Middle frontal gyrus (tissue), 1 donor: ENCODE data around the gene ITIH1.

Experiments used
- DNase-seq: peaks from one replicate; pipeline ENCODE4 v3.0.0-alpha.2; 2015; ENCODE audit warnings: low spot score; ENCODE audit errors: extremely low spot score

Gene ITIH1

DNA sequence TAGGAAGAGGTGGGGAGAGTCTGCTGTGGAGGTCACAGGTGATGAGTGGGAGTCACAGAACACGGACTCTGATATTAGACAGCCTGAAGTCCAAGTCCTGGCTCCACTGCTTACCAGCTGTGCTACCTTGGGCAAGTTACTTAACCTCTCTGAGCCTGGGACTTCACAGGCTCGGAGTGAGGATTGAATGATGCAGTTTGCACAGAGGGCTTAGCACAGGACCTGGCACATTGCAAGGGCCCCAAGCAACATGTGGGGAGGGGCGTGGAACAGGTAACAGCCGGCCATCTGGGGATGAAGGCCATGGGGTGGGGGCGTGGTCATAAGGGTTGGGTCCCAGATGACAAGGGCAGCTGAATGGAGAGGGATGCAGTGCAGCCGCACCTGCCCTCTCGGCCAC, 12.9 kb downstream of the ITIH1 start:
- no peak for DNase-seq

DNA sequence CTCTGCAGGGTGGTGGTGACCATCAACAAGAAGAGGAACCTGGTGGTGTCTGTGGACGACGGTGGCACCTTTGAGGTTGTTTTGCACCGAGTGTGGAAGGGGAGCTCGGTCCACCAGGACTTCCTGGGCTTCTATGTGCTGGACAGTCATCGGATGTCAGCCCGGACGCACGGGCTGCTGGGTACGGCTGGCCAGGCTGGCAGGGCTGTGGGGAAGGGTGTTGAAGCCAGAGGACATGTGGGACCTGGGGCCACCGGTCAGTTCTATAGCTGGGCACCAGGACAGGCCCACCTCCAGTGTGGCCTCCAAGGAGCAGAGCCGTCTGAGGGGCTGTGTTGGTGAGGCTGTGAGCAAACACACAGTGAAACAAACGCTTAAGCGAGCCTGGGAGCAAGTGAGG, 13.3 kb downstream of the ITIH1 start:
- DNase-seq, result no peak

DNA sequence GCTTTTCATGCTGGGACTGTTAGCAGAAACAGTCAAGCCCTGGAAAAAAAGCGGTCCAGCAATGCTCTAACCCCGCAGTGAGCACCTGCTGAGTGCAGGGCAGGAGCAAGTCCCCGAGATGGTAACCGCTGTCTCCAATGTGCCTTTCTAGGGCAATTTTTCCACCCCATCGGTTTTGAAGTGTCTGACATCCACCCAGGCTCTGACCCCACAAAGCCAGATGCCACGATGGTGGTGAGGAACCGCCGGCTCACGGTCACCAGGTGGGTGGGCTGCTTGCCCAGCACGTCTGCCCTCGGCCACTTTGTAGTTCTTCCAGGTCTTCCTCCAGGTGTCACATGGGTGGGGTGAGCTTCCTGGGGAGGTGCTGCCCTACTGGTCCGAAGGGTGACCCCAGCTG, 14.0 kb downstream of the ITIH1 start:
- no peak for DNase-seq

DNA sequence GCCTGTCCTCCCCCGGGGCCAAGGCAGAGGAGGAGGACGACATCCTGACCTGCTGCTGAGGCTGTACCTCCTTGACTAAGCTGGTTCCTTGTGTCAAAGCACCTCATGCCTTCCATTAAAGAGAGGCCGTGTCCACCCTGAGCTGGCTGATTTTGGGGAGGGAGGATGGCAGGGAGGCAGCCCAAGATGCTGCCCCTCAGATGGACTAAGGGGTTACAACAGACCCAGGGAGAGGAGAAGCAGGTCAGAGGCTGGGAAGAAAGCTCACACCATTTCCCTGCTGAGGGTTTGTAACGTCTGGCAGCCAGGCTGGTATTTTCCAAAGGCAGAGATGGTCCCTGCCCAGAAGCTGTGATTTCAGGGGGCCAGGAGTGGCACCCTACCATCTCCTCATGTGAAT, 14.5 kb downstream of the ITIH1 start:
- DNase-seq, result no peak

DNA sequence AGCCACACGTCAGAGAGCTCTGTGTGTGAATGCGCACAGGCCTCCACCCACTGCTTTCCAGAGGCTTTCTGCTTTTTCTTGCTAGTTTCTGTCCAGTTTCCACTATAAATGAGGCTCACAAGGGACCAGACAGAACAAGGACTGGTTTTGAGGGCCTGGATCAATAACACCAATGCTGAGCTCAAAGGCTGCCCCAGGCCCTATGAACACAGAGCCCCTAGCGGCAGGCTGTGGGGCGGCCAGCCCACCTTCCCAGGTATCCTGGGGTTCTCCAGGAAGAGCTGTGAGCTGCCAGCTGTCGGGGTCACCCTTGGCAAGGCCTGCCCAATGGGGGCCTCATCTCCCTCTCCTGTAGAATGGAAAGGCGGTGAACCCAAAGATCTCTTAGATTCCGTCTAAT, 15.0 kb downstream of the ITIH1 start:
- no peak for DNase-seq

DNA sequence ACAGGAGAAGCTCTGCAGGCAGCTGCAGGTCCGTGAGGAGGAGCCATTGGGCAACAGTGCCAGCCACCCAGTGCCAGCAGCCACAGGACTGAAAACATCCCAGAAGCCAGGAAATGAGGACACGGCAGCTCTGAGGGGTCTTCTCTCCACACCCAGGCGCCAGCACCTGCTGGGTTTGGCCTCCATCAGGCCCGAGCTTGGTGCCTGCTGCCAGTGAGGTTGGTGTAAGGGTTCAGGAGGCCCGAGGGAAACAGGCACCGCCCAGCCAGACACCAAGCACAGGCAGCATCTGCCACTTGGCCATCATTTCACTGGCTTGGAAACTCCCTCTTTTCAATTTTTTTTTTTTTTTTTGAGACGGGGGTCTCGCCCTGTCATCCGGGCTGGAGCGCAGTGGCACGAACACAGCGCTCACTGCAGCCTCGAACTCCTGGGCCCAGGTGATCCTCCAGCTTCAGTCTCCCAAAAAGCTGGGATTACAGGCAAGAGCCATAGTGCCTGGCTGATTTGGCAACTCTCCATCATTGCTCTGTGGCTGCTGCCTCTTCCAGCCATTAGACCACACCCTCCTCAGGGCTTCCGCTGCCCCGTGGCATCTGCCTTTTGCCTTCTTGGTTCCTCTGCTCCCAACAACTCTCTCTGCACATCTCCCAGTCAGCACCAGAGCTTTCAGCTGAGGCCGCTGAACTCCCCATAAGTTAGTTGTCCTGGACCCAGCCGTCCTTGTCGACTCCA, 15.7 kb downstream of the ITIH1 start:
- no peak for DNase-seq

DNA sequence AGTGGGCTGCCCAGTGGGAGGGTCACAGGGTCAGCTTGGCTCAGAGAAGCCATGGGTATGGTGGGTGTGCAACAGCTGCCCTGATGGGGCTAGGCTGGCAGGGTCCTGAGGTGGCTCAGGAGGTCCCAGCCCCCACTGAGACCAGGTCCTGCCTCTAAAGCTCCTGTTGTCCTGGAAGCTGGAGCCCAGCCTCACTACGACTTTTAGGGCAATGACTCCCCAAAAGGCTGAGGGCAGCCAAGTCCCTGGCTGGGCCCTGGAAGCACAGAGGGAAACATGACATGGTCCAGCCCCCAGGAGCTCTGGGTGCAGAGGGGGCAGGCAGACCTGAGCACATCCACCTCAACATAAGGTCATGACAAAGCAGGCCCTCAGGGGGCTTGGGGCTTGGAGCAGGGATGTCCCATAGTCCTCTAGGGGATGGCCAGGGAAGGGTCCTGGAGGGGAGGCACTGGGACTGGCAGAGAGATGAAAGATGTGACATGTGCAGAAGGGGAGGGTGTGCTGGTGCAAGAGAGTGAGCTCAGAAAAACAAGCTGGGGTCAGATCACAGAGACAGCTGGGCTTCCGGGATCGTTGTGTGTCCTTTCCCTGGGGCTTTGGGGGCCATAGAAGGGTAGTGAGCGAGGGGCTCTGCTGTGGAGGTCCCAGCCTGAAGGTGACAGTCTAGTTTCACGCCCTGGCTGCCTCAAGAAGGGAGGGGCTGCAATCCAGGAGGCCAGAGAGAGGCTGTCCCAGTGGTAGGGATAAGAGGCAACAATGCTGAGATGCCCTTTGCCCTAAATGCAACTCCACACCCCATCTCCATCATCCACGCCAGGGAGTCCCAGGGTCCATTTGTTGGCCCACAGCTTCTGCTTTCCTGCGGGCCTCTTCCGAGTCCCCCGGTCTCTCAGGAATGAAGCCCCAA, 16.6 kb downstream of the ITIH1 start:
- no peak for DNase-seq

DNA sequence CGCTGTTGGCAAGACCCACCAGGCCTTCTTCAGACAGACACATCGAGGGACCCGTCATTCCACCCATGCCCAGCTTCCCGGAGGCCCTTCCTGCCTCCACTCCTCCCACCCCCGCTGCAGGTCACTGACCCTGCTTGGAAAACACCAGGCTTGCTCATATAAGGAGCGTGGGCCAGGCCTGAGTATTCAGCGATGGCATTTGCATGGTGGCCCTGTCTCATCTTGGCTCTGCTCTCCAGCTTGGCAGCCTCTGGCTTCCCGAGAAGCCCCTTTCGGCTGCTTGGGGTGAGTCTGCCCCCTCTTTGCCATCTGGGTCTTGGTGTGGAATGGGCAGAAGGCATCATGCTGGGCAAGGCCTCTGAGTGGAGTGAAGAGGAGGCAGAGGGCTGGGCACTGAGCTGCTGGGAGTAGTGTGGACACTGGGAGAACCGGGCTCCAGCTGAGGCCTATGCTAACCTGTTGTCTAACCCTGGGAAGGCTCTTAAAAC, 17.3 kb downstream of the ITIH1 start, which contains the start of gene ITIH3:
Gene ITIH3, plus strand, starts transcription at position 185 of the 488 bp plus-strand sequence. Its CDS starts 8 bp downstream, at position 193.
- no peak for DNase-seq

DNA sequence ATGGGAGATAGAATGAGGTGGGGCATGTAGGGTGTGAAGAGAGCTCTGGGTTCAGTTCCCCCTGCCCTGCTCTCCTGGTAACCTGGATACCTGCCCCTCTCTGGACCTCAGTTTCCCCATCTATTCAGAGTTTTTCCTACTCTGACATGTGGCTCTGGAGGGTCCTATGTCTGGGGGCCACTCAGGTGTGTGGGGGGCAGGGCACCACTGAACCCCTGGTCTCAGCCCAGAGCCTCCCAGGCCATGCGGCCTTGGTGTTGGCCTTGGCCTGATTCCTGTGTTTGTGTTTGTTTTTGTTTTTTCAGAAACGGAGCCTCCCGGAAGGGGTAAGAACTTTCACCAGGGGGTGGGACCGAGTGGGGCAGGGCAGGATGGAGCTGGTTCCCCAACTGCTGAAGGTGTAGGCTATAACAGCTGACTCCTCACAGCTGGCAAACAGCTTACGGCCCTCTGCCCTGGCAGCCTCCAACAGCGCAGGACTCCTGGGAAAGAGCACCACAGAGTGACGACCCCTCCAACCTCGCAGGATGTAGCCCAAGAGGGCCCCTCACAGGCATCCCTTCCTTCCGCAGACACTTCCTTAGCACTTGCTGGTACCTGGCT, 18.0 kb downstream of the ITIH1 start:
- DNase-seq, result no peak

DNA sequence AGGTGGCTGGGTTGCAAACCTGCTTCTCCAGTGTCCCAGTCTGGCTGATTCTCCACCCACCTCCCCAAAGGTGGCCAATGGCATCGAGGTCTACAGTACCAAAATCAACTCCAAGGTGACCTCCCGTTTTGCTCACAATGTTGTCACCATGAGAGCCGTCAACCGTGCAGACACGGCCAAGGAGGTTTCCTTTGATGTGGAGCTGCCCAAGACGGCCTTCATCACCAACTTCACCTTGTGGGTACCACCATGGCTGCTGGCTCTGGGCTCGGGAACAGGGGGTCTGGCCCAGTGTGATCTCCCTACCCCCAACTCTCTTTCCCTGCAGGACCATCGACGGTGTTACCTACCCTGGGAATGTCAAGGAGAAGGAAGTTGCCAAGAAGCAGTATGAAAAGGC, 19.0 kb downstream of the ITIH1 start:
- DNase-seq, result no peak

DNA sequence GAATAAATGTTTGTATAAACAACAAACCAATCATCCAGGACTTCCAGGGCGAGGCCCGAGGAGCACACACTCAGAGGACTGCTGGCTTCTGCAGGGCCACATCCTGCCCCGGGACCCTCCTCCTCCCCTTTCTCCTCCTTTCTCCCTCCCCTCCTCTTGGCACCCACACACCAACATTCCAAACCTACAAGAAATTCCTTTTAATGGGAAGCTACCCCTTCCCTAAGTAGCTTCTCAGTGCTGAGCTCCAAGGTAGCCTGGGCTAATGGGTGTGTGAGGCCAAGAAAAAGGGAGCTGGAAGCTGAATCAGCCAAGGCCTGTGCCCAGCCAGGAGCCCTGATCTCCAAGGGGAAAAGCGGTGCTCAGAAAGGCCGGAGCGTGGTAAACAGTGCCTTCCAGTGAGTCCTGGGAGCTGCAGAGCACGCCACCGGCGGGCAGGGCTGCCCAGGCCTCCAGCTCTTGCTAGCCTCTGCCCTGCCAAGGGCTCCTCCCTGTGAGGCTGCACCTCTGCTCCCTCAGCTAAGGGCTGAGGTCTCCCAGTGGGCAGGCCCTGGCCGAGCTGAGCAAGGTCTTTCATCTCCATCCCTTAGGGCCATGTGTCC, 21.1 kb downstream of the ITIH1 start:
- DNase-seq, result no peak

DNA sequence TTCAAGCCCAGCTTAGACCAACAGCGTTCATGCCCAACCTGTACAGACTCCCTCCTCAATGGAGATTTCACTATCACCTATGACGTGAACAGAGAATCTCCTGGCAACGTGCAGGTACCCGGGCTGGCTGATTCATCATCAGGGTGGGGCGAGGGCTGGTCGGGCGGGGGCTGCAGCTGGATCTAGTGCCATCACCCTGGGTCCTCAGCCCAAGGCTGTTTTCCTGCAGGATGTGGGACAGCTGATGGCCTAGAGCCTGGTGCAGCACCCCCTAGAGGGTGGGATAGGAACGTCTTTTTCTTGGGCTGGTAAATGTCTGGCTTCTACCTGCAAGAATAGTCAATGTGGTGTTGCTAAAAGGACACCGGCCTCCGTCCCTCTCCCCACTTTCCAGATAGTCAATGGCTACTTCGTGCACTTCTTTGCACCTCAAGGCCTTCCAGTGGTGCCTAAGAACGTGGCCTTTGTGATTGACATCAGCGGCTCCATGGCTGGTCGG, 21.6 kb downstream of the ITIH1 start:
- no peak for DNase-seq

DNA sequence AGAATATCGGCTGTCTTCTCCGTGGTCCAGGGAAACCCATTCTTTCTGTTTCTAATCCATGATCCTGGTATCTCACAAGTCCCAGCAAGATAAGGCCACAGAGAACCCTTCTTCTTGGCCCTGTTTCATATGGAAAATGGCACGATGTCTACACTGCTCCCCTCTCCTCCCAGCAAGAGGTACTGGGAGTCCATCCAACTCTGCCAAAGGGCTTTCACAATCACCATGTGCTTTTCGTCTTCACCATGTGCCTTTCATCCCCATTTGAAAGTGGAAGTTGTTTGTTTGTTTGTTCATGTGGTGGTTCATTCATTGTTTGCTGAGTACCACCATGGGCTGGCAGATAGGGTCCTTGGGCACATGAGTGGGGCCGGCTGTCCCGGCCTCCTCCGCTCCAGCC, 22.7 kb downstream of the ITIH1 start:
- no peak for DNase-seq

DNA sequence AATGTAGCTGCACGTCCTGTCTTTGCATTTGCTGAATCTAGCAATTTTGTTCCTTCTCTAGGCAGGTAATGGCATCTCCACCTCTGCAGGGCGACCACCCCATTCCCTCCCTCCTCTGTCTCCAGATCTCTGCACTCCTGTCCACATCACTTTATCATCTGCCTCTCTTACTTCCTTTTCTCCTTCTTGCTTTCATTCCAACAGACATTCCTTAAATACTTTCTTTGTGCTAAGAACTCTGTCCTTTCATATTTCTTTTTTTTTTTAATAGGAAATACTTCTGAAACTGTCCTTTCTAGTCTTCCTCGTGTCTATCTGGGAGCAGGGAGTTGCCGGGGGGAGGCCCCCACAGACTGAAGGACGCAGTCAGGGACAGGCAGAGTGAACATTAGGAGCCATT, 24.4 kb downstream of the ITIH1 start:
- no peak for DNase-seq

DNA sequence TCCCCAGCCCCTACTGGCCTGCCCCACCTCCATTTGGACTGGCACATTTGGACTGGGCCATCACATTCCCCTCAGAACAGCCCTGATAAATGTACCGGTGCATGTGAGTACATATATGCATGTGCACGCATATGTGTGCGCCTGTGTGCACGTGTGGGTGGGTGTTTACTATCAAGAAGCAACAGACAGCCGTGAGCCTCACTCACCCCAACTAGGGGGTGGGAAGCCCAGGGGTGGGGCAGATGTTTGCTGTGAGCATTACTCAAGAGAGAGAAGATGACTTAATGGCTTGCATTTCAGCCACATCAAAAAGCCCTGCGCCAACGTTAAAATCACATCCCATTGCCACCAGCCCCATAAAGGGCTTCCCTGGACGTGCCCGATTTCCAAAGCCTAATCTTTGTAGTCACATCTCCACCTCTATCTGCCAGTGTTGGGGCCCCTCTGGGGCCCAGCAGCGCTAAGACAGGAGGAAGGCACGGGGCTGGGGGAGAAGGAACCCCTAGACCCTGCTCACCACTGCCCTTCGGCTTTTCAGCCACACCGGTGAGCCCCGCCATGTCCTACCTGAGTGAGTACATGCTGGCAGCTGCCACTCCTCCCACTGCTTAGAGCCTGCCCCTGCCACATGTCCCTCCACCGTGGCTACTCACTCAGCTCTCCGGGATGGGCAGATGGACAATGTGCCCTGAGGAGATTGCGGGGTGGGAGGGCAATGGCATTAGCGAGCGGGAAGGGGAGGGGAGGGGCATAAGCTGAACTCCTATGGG, 28.1 kb downstream of the ITIH1 start:
- no peak for DNase-seq

DNA sequence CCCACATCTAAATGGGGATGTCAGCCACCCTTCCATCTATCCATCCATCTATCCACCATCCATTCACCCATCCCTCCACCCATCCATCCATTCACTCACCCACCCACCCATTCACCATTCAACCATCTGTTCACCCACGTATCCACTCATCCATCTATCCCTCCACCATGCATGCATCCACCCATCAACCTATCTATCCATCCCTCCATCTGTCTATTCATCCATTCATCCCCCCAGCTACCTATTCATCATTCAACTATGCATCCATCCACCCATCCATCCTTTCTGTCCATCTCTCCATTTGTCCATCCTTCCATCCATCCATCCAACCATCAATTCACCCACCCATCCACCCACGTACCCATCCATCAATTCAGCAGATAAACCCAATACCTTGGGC, 31.8 kb downstream of the ITIH1 start:
- no peak for DNase-seq

DNA sequence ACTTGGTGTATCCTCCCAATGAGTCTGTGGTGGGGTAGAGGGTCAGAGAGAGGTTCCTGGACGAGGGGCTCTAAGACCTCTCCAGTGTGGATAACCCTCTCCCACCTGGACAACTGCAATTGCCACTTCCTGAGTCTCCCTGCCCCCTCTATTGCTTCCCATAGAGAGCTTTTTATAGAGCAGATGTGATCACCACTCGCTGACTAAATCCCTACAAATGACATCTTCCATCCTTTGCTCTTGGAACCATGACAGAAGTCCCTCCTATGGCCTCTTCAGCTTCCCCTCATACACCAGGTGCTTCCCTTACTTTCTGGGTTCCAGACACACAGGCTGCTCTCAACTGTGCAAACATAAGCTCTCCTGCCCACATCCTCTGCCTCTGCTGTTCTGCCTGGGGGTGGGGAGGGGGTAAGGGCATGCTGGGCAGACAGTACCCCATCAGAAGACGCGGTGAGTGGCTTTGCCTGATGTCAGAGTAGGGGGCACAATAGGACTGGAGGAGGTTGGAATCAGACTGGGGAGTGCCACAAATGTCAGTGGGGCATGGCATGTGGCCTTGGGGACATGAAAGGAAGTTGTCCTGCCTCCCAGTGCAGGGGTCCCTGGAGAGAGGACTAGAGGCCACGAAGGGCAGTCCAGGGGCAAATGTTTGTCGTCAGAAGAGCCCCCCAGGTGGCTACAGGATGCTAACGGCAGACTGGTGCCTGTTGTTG, 32.4 kb downstream of the ITIH1 start:
- no peak for DNase-seq

DNA sequence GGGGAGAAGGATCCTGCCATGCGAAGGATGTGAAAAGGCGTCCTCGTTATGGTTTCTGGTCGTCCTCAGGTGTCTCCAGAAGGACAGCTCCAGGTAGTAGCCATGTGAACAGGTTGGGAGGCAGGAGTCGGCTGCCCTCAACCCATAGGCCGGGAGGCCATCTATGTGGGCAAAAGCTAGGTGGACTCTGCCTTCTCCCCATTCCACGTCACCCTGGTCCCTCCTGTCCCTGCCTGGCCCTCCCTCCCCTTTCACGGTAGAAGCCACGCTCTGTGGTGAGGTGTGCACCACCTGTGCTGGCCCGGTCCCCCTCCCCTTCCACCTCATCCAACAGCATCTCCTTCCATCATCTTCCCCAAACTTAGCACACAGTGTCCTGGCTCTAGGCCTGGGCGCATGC, 33.5 kb downstream of the ITIH1 start:
- no peak for DNase-seq

DNA sequence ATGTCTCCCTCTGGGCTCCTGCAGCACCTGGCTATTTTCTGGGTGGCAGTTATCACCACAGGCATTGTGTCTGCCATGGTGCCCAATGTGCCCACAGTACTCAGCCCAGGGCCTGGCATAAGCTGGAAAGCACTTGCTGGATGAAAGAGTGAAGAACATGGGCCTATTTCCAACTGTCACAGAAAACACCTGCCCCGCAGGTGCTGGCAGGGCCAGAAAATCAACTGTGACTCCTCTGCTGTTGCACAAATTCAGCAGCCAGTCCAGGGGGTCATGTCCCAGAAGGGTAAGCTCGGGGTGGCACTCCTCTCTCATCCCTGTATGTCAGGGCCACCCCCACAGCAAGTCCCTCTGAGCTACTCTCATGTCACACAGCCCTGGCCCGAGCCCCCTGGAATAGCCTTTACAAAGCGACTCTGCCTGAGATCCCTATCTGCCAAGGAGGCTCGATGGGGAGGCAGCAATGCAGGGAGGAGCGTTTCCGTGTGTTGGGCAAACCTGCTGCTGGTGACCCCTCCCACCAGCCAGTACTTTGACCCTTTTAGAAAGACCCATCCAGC, 34.1 kb downstream of the ITIH1 start:
- DNase-seq, result no peak

DNA sequence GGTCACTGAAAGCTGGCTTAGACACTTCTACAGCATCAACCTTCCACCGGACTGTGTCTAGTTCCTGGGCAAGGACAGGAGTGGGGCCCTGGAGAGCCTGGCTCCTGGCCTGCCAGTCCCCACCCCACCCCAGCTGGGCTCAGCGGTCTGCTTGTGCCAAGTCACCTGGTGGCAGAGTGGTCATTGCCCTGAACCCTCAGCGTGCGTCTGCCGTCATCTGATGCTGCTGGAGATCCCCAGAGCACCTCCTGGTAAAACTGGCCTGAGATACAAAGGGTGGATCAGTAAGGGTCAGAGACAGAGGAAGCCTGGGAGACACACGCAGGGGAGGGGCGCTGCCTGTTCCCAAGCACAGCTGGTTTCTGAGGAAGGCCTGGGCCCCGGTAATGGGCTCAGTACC, 36.4 kb downstream of the ITIH1 start:
- DNase-seq, result no peak
